ENCODE measurements around the gene ZNF550. TPM values are rescaled to one million over a fixed set of nuclear protein-coding genes. Genes with fewer than 3 reads are reported as not detected.
"Not testable (repeated sequence)": the region's sequence is repeated elsewhere in the genome, so short reads cannot be mapped to it uniquely, and the experiment has no call there.

The ZNF550 gene
- total RNA-seq, 1 donor from 2014 or later, result 7.5 TPM

GRCh38 chr19:57566396-57567265 lies 7.0 kb upstream of the ZNF550 start:
- intact Hi-C loops (cut with micrococcal nuclease), result no loop called here
- H3K4me1 Mint-ChIP-seq (ENCODE audit: low read depth), result no peaks in the 10 kb centered on the region
- DNase-seq (ENCODE audit: low spot score), result no peak
- H3K4me3 Mint-ChIP-seq, result no peak overlapping the region
- H3K27me3 Mint-ChIP-seq (ENCODE audit: insufficient read depth), result no peaks in the 10 kb centered on the region
- H3K9me3 Mint-ChIP-seq, result peaks cover 87% of the 10 kb centered on the region
- H3K36me3 Mint-ChIP-seq (ENCODE audit: low read depth), result peaks cover 4% of the 10 kb centered on the region
- no peak overlapping the region for H3K27ac Mint-ChIP-seq

- Mint-ChIP-seq H3K4me1 (ENCODE audit: low read depth) (peaks cover 17% of the 10 kb centered on the region), H3K9me3 (peaks cover 75% of the 10 kb centered on the region), H3K27me3 (ENCODE audit: insufficient read depth) (no peaks in the 10 kb centered on the region), H3K4me3 (no peak overlapping the region), H3K36me3 (ENCODE audit: low read depth) (no peaks in the 10 kb centered on the region), H3K27ac (no peak overlapping the region)
- intact Hi-C loops (cut with micrococcal nuclease), result no loop called here
- DNase-seq (ENCODE audit: low spot score), result no peak
Observed at GRCh38 chr19:57563547-57563946, 3.9 kb upstream of the ZNF550 start.

GRCh38 chr19:57560049-57560491 lies 407 bp upstream of the ZNF550 start:
- H3K36me3 Mint-ChIP-seq (ENCODE audit: low read depth), result peaks cover 24% of the 10 kb centered on the region
- H3K4me3 Mint-ChIP-seq, result peak overlapping the region; percentile 98
- H3K9me3 Mint-ChIP-seq, result peaks cover 54% of the 10 kb centered on the region
- intact Hi-C loops (cut with micrococcal nuclease), result no loop called here
- peaks cover 28% of the 10 kb centered on the region for H3K4me1 Mint-ChIP-seq (ENCODE audit: low read depth)
- no peak for DNase-seq (ENCODE audit: low spot score)
- no peaks in the 10 kb centered on the region for H3K27me3 Mint-ChIP-seq (ENCODE audit: insufficient read depth)
- H3K27ac Mint-ChIP-seq, result no peak overlapping the region

- H3K4me3 Mint-ChIP-seq, result peak overlapping the region; percentile 98
- DNase-seq (ENCODE audit: low spot score), result no peak
- peaks cover 34% of the 10 kb centered on the region for H3K36me3 Mint-ChIP-seq (ENCODE audit: low read depth)
- intact Hi-C loops (cut with micrococcal nuclease), result loop anchor here (1.0 to 2.0 kb wide), 12 partner anchors 20 to 368 kb away; partner anchors contain the start of genes TRAPPC2B, ZNF134, ZNF17 and ZNF211
- H3K4me1 Mint-ChIP-seq (ENCODE audit: low read depth), result peaks cover 28% of the 10 kb centered on the region
- peak overlapping the region; percentile 88 for H3K27ac Mint-ChIP-seq
- H3K27me3 Mint-ChIP-seq (ENCODE audit: insufficient read depth), result no peaks in the 10 kb centered on the region
- peaks cover 54% of the 10 kb centered on the region for H3K9me3 Mint-ChIP-seq
Observed at GRCh38 chr19:57559008-57559403, 657 bp downstream of the ZNF550 start.

- Mint-ChIP-seq H3K4me1 (ENCODE audit: low read depth) (peaks cover 28% of the 10 kb centered on the region), H3K27ac (peak overlapping the region; percentile 88), H3K27me3 (ENCODE audit: insufficient read depth) (no peaks in the 10 kb centered on the region), H3K9me3 (peaks cover 54% of the 10 kb centered on the region), H3K36me3 (ENCODE audit: low read depth) (peaks cover 38% of the 10 kb centered on the region), H3K4me3 (peak overlapping the region; percentile 98)
- intact Hi-C loops (cut with micrococcal nuclease), result loop anchor here (2.0 kb wide), 1 partner anchor 60 kb away; the partner anchor contains the start of gene ZNF773
- no peak for DNase-seq (ENCODE audit: low spot score)
Observed at GRCh38 chr19:57558525-57558924, 1.1 kb downstream of the ZNF550 start.

GRCh38 chr19:57557659-57558058 lies 2.0 kb downstream of the ZNF550 start:
- Mint-ChIP-seq H3K4me1 (ENCODE audit: low read depth) (peaks cover 28% of the 10 kb centered on the region), H3K9me3 (peaks cover 60% of the 10 kb centered on the region), H3K27me3 (ENCODE audit: insufficient read depth) (no peaks in the 10 kb centered on the region), H3K36me3 (ENCODE audit: low read depth) (peaks cover 45% of the 10 kb centered on the region), H3K4me3 (peak overlapping the region; percentile 98), H3K27ac (no peak overlapping the region)
- DNase-seq (ENCODE audit: low spot score), result no peak
- intact Hi-C loops (cut with micrococcal nuclease), result loop anchor here (2.0 kb wide), 1 partner anchor 59 kb away; the partner anchor contains the start of gene ZNF773

GRCh38 chr19:57552432-57552831 lies 7.2 kb downstream of the ZNF550 start:
- peaks cover 80% of the 10 kb centered on the region for H3K9me3 Mint-ChIP-seq
- peaks cover 90% of the 10 kb centered on the region for H3K36me3 Mint-ChIP-seq (ENCODE audit: low read depth)
- H3K4me1 Mint-ChIP-seq (ENCODE audit: low read depth), result peaks cover under 1% of the 10 kb centered on the region
- intact Hi-C loops (cut with micrococcal nuclease), result no loop called here
- H3K4me3 Mint-ChIP-seq, result no peak overlapping the region
- H3K27me3 Mint-ChIP-seq (ENCODE audit: insufficient read depth), result no peaks in the 10 kb centered on the region
- H3K27ac Mint-ChIP-seq, result no peak overlapping the region
- DNase-seq (ENCODE audit: low spot score), result no peak

GRCh38 chr19:57546513-57546912 lies 13.2 kb downstream of the ZNF550 start:
- Mint-ChIP-seq H3K27ac (no peak overlapping the region), H3K4me1 (ENCODE audit: low read depth) (no peaks in the 10 kb centered on the region), H3K9me3 (peaks cover 75% of the 10 kb centered on the region), H3K4me3 (no peak overlapping the region), H3K36me3 (ENCODE audit: low read depth) (peaks cover 84% of the 10 kb centered on the region), H3K27me3 (ENCODE audit: insufficient read depth) (no peaks in the 10 kb centered on the region)
- DNase-seq (ENCODE audit: low spot score), result no peak
- intact Hi-C loops (cut with micrococcal nuclease), result no loop called here

- no peak overlapping the region for H3K4me3 Mint-ChIP-seq
- no peaks in the 10 kb centered on the region for H3K4me1 Mint-ChIP-seq (ENCODE audit: low read depth)
- peaks cover 83% of the 10 kb centered on the region for H3K36me3 Mint-ChIP-seq (ENCODE audit: low read depth)
- no peaks in the 10 kb centered on the region for H3K27me3 Mint-ChIP-seq (ENCODE audit: insufficient read depth)
- intact Hi-C loops (cut with micrococcal nuclease), result no loop called here
- H3K27ac Mint-ChIP-seq, result no peak overlapping the region
- no peak for DNase-seq (ENCODE audit: low spot score)
- peaks cover 94% of the 10 kb centered on the region for H3K9me3 Mint-ChIP-seq
Observed at GRCh38 chr19:57537953-57538547, 21.6 kb downstream of the ZNF550 start.

- H3K9me3 Mint-ChIP-seq, result peaks cover 73% of the 10 kb centered on the region
- intact Hi-C loops (cut with micrococcal nuclease), result loop anchor here (1.0 to 5.0 kb wide), 11 partner anchors 28 to 778 kb away; partner anchors contain the start of genes ERVK3-1, ZNF17, ZNF304 and ZNF416
- H3K4me1 Mint-ChIP-seq (ENCODE audit: low read depth), result peaks cover 20% of the 10 kb centered on the region
- H3K27ac Mint-ChIP-seq, result peak within 1 kb of the TSS; percentile 76
- peak; percentile 85 for DNase-seq (ENCODE audit: low spot score)
- peak within 1 kb of the TSS; percentile 93 for H3K4me3 Mint-ChIP-seq
- peaks cover 2% of the 10 kb centered on the region for H3K27me3 Mint-ChIP-seq (ENCODE audit: insufficient read depth)
- H3K36me3 Mint-ChIP-seq (ENCODE audit: low read depth), result peaks cover 22% of the 10 kb centered on the region
Observed at GRCh38 chr19:57527136-57527881, 32.4 kb downstream of the ZNF550 start, which contains the start of gene ZNF549. TSS of gene ZNF549 (plus strand) at chr19:57527356. CDS start at chr19:57527574, 218 bp downstream.

- peaks cover 58% of the 10 kb centered on the region for H3K9me3 Mint-ChIP-seq
Observed at GRCh38 chr19:57518021-57518420, 41.6 kb downstream of the ZNF550 start.

GRCh38 chr19:57515255-57515654 lies 44.4 kb downstream of the ZNF550 start:
- H3K36me3 Mint-ChIP-seq (ENCODE audit: low read depth), result peaks cover 35% of the 10 kb centered on the region
- intact Hi-C loops (cut with micrococcal nuclease), result no loop called here
- no peaks in the 10 kb centered on the region for H3K27me3 Mint-ChIP-seq (ENCODE audit: insufficient read depth)
- no peak for DNase-seq (ENCODE audit: low spot score)
- peaks cover 60% of the 10 kb centered on the region for H3K9me3 Mint-ChIP-seq
- no peaks in the 10 kb centered on the region for H3K4me1 Mint-ChIP-seq (ENCODE audit: low read depth)
- no peak overlapping the region for H3K27ac Mint-ChIP-seq
- no peak overlapping the region for H3K4me3 Mint-ChIP-seq

More at GRCh38 chr19:57518021-57518420, 41.6 kb downstream of the ZNF550 start:
- H3K36me3 Mint-ChIP-seq (ENCODE audit: low read depth), result peaks cover 25% of the 10 kb centered on the region
- H3K4me3 Mint-ChIP-seq; H3K27me3 Mint-ChIP-seq (ENCODE audit: insufficient read depth); intact Hi-C loops (cut with micrococcal nuclease); DNase-seq (ENCODE audit: low spot score); H3K4me1 Mint-ChIP-seq (ENCODE audit: low read depth); H3K27ac Mint-ChIP-seq: not testable (repeated sequence)

All from activated T-helper 1 cell treated with anti-CD3 and anti-CD28 coated beads, Interleukin-12 subunit alpha, Interleukin-12 subunit beta, Interleukin-2, Interleukin-4 antibody, amounts not matched to agents 30 ng/mL and 10 ng/mL and 1 ng/mL, durations not matched to agents 14 hours and 24 hours and 36 hours (primary cell).